ENCODE results near the gene SELE. TPM values are rescaled to one million over a fixed set of nuclear protein-coding genes. Genes with fewer than 3 reads are reported as not detected.

Gene SELE
- total RNA-seq, 1 experiment from 2014 or later: not detected

GRCh38 chr1:169727307-169727706 lies 6.6 kb downstream of the SELE start (continued):
- TF ChIP-seq ELF4 (CRISPR knock-in tag; IDR thresholded peaks at IDR 0.05; ENCODE audit: low read depth): no peak
- TF ChIP-seq CREM (CRISPR knock-in tag; IDR thresholded peaks at IDR 0.05): no peak
- TF ChIP-seq NR3C1 (CRISPR knock-in tag; conservative IDR thresholded peaks at IDR 0.05; ENCODE audit: low read depth): no peak

GRCh38 chr1:169726851-169727250 lies 7.0 kb downstream of the SELE start:
- POLR2A ChIA-PET: no interaction called here
- H3K4me1 Mint-ChIP-seq: no peaks in the 10 kb centered on the region

GRCh38 chr1:169725930-169726329 lies 7.9 kb downstream of the SELE start:
- ChIA-PET CTCF (no interaction called here), POLR2A (interaction anchor here (0.7 kb wide), 1 partner anchor 10 kb away, joined by 5 read pairs; no protein-coding TSS in a partner anchor)
- DNase-seq (ENCODE audit: low spot score) (no peak), ATAC-seq (no peak)
- H3K9me3 Mint-ChIP-seq: no peaks in the 10 kb centered on the region
- H3K4me3 Mint-ChIP-seq: no peak overlapping the region
- H3K27me3 Mint-ChIP-seq (ENCODE audit: low read depth): no peaks in the 10 kb centered on the region
- no peaks in the 10 kb centered on the region for H3K4me1 Mint-ChIP-seq
- no peak overlapping the region for H3K27ac Mint-ChIP-seq
- no peaks in the 10 kb centered on the region for H3K36me3 Mint-ChIP-seq
- TF ChIP-seq ZNF671 (CRISPR knock-in tag; IDR thresholded peaks at IDR 0.05) (no peak), ZSCAN18 (CRISPR knock-in tag; IDR thresholded peaks at IDR 0.05) (no peak), ATF1 (CRISPR knock-in tag; IDR thresholded peaks at IDR 0.05) (no peak), GRHL2 (CRISPR knock-in tag; IDR thresholded peaks at IDR 0.05; ENCODE audit: insufficient replicate concordance, severe bottlenecking) (no peak), SMAD4 (CRISPR knock-in tag; IDR thresholded peaks at IDR 0.05) (no peak), SOX15 (CRISPR knock-in tag; IDR thresholded peaks at IDR 0.05) (no peak), STAT6 (CRISPR knock-in tag; conservative IDR thresholded peaks at IDR 0.05; ENCODE audit: low read depth) (no peak), ZNF232 (CRISPR knock-in tag; IDR thresholded peaks at IDR 0.05) (no peak), GTF2I (CRISPR knock-in tag; conservative IDR thresholded peaks at IDR 0.05) (no peak), ZNF219 (CRISPR knock-in tag; IDR thresholded peaks at IDR 0.05; ENCODE audit: borderline replicate concordance) (no peak), TP53 (CRISPR knock-in tag; IDR thresholded peaks at IDR 0.05) (no peak), EMX1 (CRISPR knock-in tag; IDR thresholded peaks at IDR 0.05) (no peak)

More at GRCh38 chr1:169726851-169727250, 7.0 kb downstream of the SELE start:
- CTCF ChIA-PET: interaction anchor here (2.0 kb wide), 1 partner anchor 15 kb away, joined by 5 read pairs; no protein-coding TSS in a partner anchor
- Mint-ChIP-seq H3K27ac (no peak overlapping the region), H3K9me3 (no peaks in the 10 kb centered on the region), H3K36me3 (no peaks in the 10 kb centered on the region), H3K27me3 (ENCODE audit: low read depth) (no peaks in the 10 kb centered on the region), H3K4me3 (no peak overlapping the region)
- no peak for TF ChIP-seq ZNF219 (CRISPR knock-in tag; IDR thresholded peaks at IDR 0.05; ENCODE audit: borderline replicate concordance)
- no peak for TF ChIP-seq NFATC4 (CRISPR knock-in tag; IDR thresholded peaks at IDR 0.05)
- TF ChIP-seq IRF1 (CRISPR knock-in tag; IDR thresholded peaks at IDR 0.05): no peak
- TF ChIP-seq MXD4 (CRISPR knock-in tag; IDR thresholded peaks at IDR 0.05; ENCODE audit: borderline replicate concordance): no peak
- TF ChIP-seq OVOL2 (CRISPR knock-in tag; IDR thresholded peaks at IDR 0.05; ENCODE audit: borderline replicate concordance): no peak
- no peak for TF ChIP-seq SMAD3 (CRISPR knock-in tag; IDR thresholded peaks at IDR 0.05; ENCODE audit: borderline replicate concordance)
- TF ChIP-seq TCF7 (CRISPR knock-in tag; IDR thresholded peaks at IDR 0.05; ENCODE audit: low read depth): no peak
- no peak for TF ChIP-seq E2F4 (CRISPR knock-in tag; IDR thresholded peaks at IDR 0.05; ENCODE audit: borderline replicate concordance, low read depth)
- no peak for TF ChIP-seq NR2C2 (CRISPR knock-in tag; IDR thresholded peaks at IDR 0.05)
- no peak for TF ChIP-seq ZNF281 (CRISPR knock-in tag; IDR thresholded peaks at IDR 0.05)
- no peak for TF ChIP-seq ZNF317 (CRISPR knock-in tag; IDR thresholded peaks at IDR 0.05; ENCODE audit: borderline replicate concordance, low read depth)
- TF ChIP-seq EMX1 (CRISPR knock-in tag; IDR thresholded peaks at IDR 0.05): no peak
- TF ChIP-seq ZNF396 (CRISPR knock-in tag; IDR thresholded peaks at IDR 0.05; ENCODE audit: borderline replicate concordance): no peak
- no peak for TF ChIP-seq ZBTB21 (CRISPR knock-in tag; IDR thresholded peaks at IDR 0.05; ENCODE audit: borderline replicate concordance)
- ATAC-seq (no peak), DNase-seq (ENCODE audit: low spot score) (no peak)
